ENCODE results near the gene LRP1B.
"Not testable (repeated sequence)": the region's sequence is repeated elsewhere in the genome, so short reads cannot be mapped to it uniquely, and the experiment has no call there.

Gene LRP1B

GRCh38 chr2:140473851-140474250 is 1657.0 kb downstream of the LRP1B start:
- DNase-seq = no peak

GRCh38 chr2:140472676-140473075 is 1658.1 kb downstream of the LRP1B start:
- DNase-seq = no peak

- DNase-seq = no peak
Measured at GRCh38 chr2:140465301-140465700, 1665.5 kb downstream of the LRP1B start.

- DNase-seq = no peak
Measured at GRCh38 chr2:140462990-140463389, 1667.8 kb downstream of the LRP1B start.

GRCh38 chr2:140457483-140457882 is 1673.3 kb downstream of the LRP1B start:
- DNase-seq = no peak

- no peak for DNase-seq
Measured at GRCh38 chr2:140455315-140455714, 1675.5 kb downstream of the LRP1B start.

- DNase-seq = no peak
Measured at GRCh38 chr2:140454717-140455116, 1676.1 kb downstream of the LRP1B start.

GRCh38 chr2:140451324-140451723 is 1679.5 kb downstream of the LRP1B start:
- DNase-seq = no peak

GRCh38 chr2:140442319-140442718 is 1688.5 kb downstream of the LRP1B start:
- no peak for DNase-seq

GRCh38 chr2:140440815-140441214 is 1690.0 kb downstream of the LRP1B start:
- DNase-seq = no peak

GRCh38 chr2:140436936-140437335 is 1693.9 kb downstream of the LRP1B start:
- DNase-seq = no peak

- DNase-seq = not testable (repeated sequence)
Measured at GRCh38 chr2:140427033-140427432, 1703.8 kb downstream of the LRP1B start.

- no peak for DNase-seq
Measured at GRCh38 chr2:140424471-140424870, 1706.3 kb downstream of the LRP1B start.

GRCh38 chr2:140422759-140423158 is 1708.1 kb downstream of the LRP1B start:
- DNase-seq = no peak

GRCh38 chr2:140417504-140417903 is 1713.3 kb downstream of the LRP1B start:
- DNase-seq = no peak

GRCh38 chr2:140416577-140416976 is 1714.2 kb downstream of the LRP1B start:
- no peak for DNase-seq

GRCh38 chr2:140415035-140415434 is 1715.8 kb downstream of the LRP1B start:
- DNase-seq = not testable (repeated sequence)

GRCh38 chr2:140410695-140411094 is 1720.1 kb downstream of the LRP1B start:
- no peak for DNase-seq

GRCh38 chr2:140401056-140401455 is 1729.8 kb downstream of the LRP1B start:
- no peak for DNase-seq

- DNase-seq = no peak
Measured at GRCh38 chr2:140392824-140393223, 1738.0 kb downstream of the LRP1B start.

GRCh38 chr2:140384946-140385345 is 1745.9 kb downstream of the LRP1B start:
- DNase-seq = no peak

- no peak for DNase-seq
Measured at GRCh38 chr2:140383781-140384180, 1747.0 kb downstream of the LRP1B start.

- no peak for DNase-seq
Measured at GRCh38 chr2:140376686-140377085, 1754.1 kb downstream of the LRP1B start.

- no peak for DNase-seq
Measured at GRCh38 chr2:140363131-140363530, 1767.7 kb downstream of the LRP1B start.

- DNase-seq = no peak
Measured at GRCh38 chr2:140362361-140362760, 1768.5 kb downstream of the LRP1B start.
